K562 (cell line): ENCODE results near the gene TMEM273. TPM values are rescaled to one million over a fixed set of nuclear protein-coding genes. Genes with fewer than 3 reads are reported as not detected.

Experiments used
- ATAC-seq: fragments of 200-7000 bp; cut with Tn5 transposase; 3 replicates; pipeline ENCODE4 v1.9.1; 2020; ENCODE audit warnings: moderate library complexity
- BruUV-seq: library from RNA; stranded (reverse); fragments of 400-500 nt; replicated peaks from 2 replicates; lab custom pipeline; 2021; lab: Mats Ljungman, UMichigan
- CTCF ChIA-PET: fragments of 300-600 bp; formaldehyde crosslinking; extraction: SDS; loops from one replicate; lab custom pipeline; 2021; ENCODE audit warnings: low intra/inter-chr PET ratio; lab: Yijun Ruan, JAX
- POLR2A ChIA-PET: fragments of 300-600, 350-650 bp; sonication (Branson Sonifier 250); formaldehyde crosslinking; extraction: SDS; loops from one replicate; lab custom pipeline; 2021; ENCODE audit warnings: antibody characterized with exemption, inconsistent platforms; lab: Yijun Ruan, JAX
- DNase-seq, 4 experiments: peaks; one replicate each; pipeline versions ENCODE4 v3.0.0 to v3.0.0-alpha.2; 2011 to 2018; ENCODE audit warnings: low spot score in 3 of 4, mixed read lengths in 3 of 4; ENCODE audit errors: extremely low read depth in 1 of 4
- FAIRE-seq: peaks from 2 replicates; lab custom pipeline; 2011; peaks lifted over from hg19 to GRCh38; lab: Jason Lieb, UNC
- H2AFZ ChIP-seq: 2 replicates; pipeline ENCODE4 v1.6.0; 2011; ENCODE audit warnings: low read depth, low read length, control low read depth, inconsistent platforms
- H3K27ac ChIP-seq: fragments of 200-600 bp; 3 replicates; pipeline ENCODE4 v1.8.0; 2011; ENCODE audit warnings: low read depth, mild to moderate bottlenecking, control low read depth, inconsistent platforms, low read length, moderate library complexity, mixed read lengths; ENCODE audit errors: extremely low read depth
- H3K27me3 ChIP-seq, 2 experiments: fragments of 300-600 bp in 1 of 2; 2 replicates in 1 of 2; 3 replicates in 1 of 2; pipeline versions ENCODE4 v1.6.0 to v1.8.0; 2011; ENCODE audit warnings: inconsistent platforms in 2 of 2, low read length in 2 of 2, mild to moderate bottlenecking in 1 of 2, mixed read lengths in 1 of 2, moderate library complexity in 1 of 2; ENCODE audit not compliant: control insufficient read depth in 2 of 2, insufficient read depth in 2 of 2
- H3K36me3 ChIP-seq: fragments of 300-600 bp; 3 replicates; pipeline ENCODE4 v1.8.0; 2011; ENCODE audit warnings: mild to moderate bottlenecking, low read length, inconsistent platforms; ENCODE audit not compliant: control insufficient read depth, insufficient read depth
- H3K4me1 ChIP-seq, 2 experiments: fragments of 200-600 bp in 1 of 2; replicated peaks in 1 of 2; 2 replicates in 1 of 2; 3 replicates in 1 of 2; pipeline versions ENCODE4 v1.5.1 to v1.8.0; 2011; ENCODE audit warnings: inconsistent platforms in 2 of 2, low read length in 2 of 2, mild to moderate bottlenecking in 1 of 2, mixed read lengths in 1 of 2, moderate library complexity in 1 of 2; ENCODE audit not compliant: control insufficient read depth in 2 of 2, insufficient read depth in 2 of 2
- H3K4me2 ChIP-seq: 2 replicates; pipeline ENCODE4 v1.6.1; 2011; ENCODE audit warnings: low read length, control low read depth, inconsistent platforms, mixed read lengths; ENCODE audit not compliant: insufficient read depth
- H3K4me3 ChIP-seq: fragments of 200-600 bp; sonication (generic), shearing (Covaris generic); 2 replicates; pipeline ENCODE4 v1.5.1; 2016; ENCODE audit warnings: control low read depth, inconsistent platforms
- H3K79me2 ChIP-seq: fragments of 200-600 bp; 3 replicates; pipeline ENCODE4 v1.8.0; 2011; ENCODE audit warnings: low read length, inconsistent platforms; ENCODE audit not compliant: control insufficient read depth, insufficient read depth
- H3K9ac ChIP-seq, 2 experiments: 2 replicates each; pipeline versions ENCODE4 v1.6.0 to v1.6.1; 2011; ENCODE audit warnings: low read depth in 2 of 2, low read length in 2 of 2, control low read depth in 1 of 2, inconsistent platforms in 1 of 2, mild to moderate bottlenecking in 1 of 2, mixed read lengths in 1 of 2; ENCODE audit not compliant: insufficient read depth in 1 of 2
- H3K9me1 ChIP-seq: one replicate; pipeline ENCODE4 v1.6.0; 2011; ENCODE audit warnings: inconsistent platforms, mild to moderate bottlenecking, low read length, moderate library complexity; ENCODE audit not compliant: control insufficient read depth, insufficient read depth
- H3K9me3 ChIP-seq: replicated peaks from 2 replicates; pipeline ENCODE4 v1.5.1; 2011; ENCODE audit warnings: low read depth, low read length, inconsistent platforms; ENCODE audit not compliant: control insufficient read depth, insufficient read depth
- H4K20me1 ChIP-seq: replicated peaks from 2 replicates; pipeline ENCODE4 v1.6.1; 2011; ENCODE audit warnings: low read length, inconsistent platforms, mixed read lengths; ENCODE audit not compliant: control insufficient read depth, insufficient read depth
- ASH1L ChIP-seq: fragments of 450-650 bp; IDR thresholded peaks from 2 replicates; pipeline ENCODE4 v1.6.1; 2018; ENCODE audit warnings: borderline replicate concordance, mild to moderate bottlenecking, low read depth; ENCODE audit not compliant: partially characterized antibody
- CBFB ChIP-seq: sonication (generic); formaldehyde crosslinking; IDR thresholded peaks from 2 replicates; pipeline ENCODE4 v1.4.0; 2020; ENCODE audit warnings: mild to moderate bottlenecking, missing genetic modification reagents
- MTF1 ChIP-seq: fragments of 250-450 bp; sonication (Bioruptor Pico); IDR thresholded peaks from 2 replicates; pipeline ENCODE4 v1.9.0; 2021; ENCODE audit warnings: moderate library complexity, mild to moderate bottlenecking, inconsistent platforms, borderline replicate concordance
- NFE2L1 ChIP-seq: fragments of 450-650 bp; IDR thresholded peaks from 2 replicates; pipeline ENCODE4 v1.6.1; 2016; ENCODE audit warnings: missing genetic modification characterization, low read depth, mild to moderate bottlenecking, missing compliant biosample characterization, moderate library complexity, borderline replicate concordance
- REST ChIP-seq, 2 experiments: fragments of 450-650 bp; formaldehyde crosslinking in 1 of 2; IDR thresholded peaks; 2 replicates each; pipeline versions ENCODE4 v1.4.0 to v1.6.1; 2014 to 2020; ENCODE audit warnings: mild to moderate bottlenecking in 2 of 2, borderline replicate concordance in 1 of 2, low read depth in 1 of 2
- TAL1 ChIP-seq: fragments of 450-650 bp; IDR thresholded peaks from 2 replicates; pipeline ENCODE4 v1.6.1; 2016; ENCODE audit warnings: mild to moderate bottlenecking
- ZC3H11A ChIP-seq: IDR thresholded peaks from 2 replicates; pipeline ENCODE4 v1.6.1; 2012; ENCODE audit warnings: low read depth, low read length, improper control_type of control experiment
- ZFP1 ChIP-seq: fragments of 450-650 bp; formaldehyde crosslinking; IDR thresholded peaks from 2 replicates; pipeline ENCODE4 v1.4.0; 2020; ENCODE audit warnings: mild to moderate bottlenecking, mixed read lengths
- ZFP30 ChIP-seq: fragments of 250-450 bp; sonication (Bioruptor Pico); IDR thresholded peaks from 2 replicates; pipeline ENCODE4 v1.8.0; 2022; ENCODE audit warnings: moderate library complexity, mild to moderate bottlenecking, inconsistent platforms, borderline replicate concordance
- ZNF140 ChIP-seq: fragments of 250-450 bp; sonication (Bioruptor Pico); IDR thresholded peaks from 2 replicates; pipeline ENCODE4 v1.8.0; 2021; ENCODE audit warnings: moderate library complexity, mild to moderate bottlenecking, inconsistent platforms
- WGBS: fragments of 100-300 bp; shearing (Covaris generic); methylation state at CpG from one replicate; pipeline ENCODE4 v1.1.6; 2016; ENCODE audit warnings: low coverage, mixed read lengths; ENCODE audit not compliant: insufficient coverage; ENCODE audit errors: missing lambda C conversion rate; 5-methylcytosine and 5-hydroxymethylcytosine counted together
- in situ Hi-C: fragments of 300-500 bp; cut with MboI; formaldehyde crosslinking; loops from 4 replicates; pipeline ENCODE4 v1.15.0; 2018; ENCODE audit warnings: inconsistent platforms, mixed read lengths
- intact Hi-C: fragments of 100-400 bp; cut with micrococcal nuclease; formaldehyde crosslinking; loops from 2 replicates; pipeline ENCODE4 v1.14.2; 2022
- polyA plus RNA-seq, 8 experiments: library from polyadenylated mRNA; depleted of rRNA in 4 of 8; stranded (reverse) in 5 of 8; unstranded in 3 of 8; fragments of >200 nt; fragmentation: Nextera tagmentation in 2 of 8; fragmentation: Illumina TruSeq in 1 of 8; extraction: Ambion mirVana in 2 of 8; extraction: Trizol in 1 of 8; gene quantifications; 2 replicates each; pipeline versions ENCODE4 v1.2.1 to v1.2.3, GENCODE V29; 2011 to 2014; ENCODE audit warnings: inconsistent platforms in 1 of 8, missing spikeins in 1 of 8
- total RNA-seq, 7 experiments: library from RNA; depleted of rRNA in 6 of 7; stranded (reverse); fragments of >200 nt in 6 of 7; fragmentation: Illumina TruSeq in 2 of 7; extraction: Trizol in 2 of 7; gene quantifications; 2 replicates each; pipeline versions ENCODE4 v1.2.1 to v1.2.3, GENCODE V29; 2011 to 2021; ENCODE audit warnings: low replicate concordance in 1 of 7
- TF ChIP-seq, protein P1 (sequence below): fragments of 250-450 bp; sonication (Bioruptor Pico); IDR thresholded peaks from 2 replicates; pipeline ENCODE4 v1.4.0; 2020; ENCODE audit warnings: mild to moderate bottlenecking, moderate library complexity

TMEM273 gene
- total and polyA plus RNA-seq, 9 of the 15 experiments (the other 6 are each of a cell fraction or from before 2014, with no cell fraction given) = 39.2 to 131 (median 95.6) TPM

DNA sequence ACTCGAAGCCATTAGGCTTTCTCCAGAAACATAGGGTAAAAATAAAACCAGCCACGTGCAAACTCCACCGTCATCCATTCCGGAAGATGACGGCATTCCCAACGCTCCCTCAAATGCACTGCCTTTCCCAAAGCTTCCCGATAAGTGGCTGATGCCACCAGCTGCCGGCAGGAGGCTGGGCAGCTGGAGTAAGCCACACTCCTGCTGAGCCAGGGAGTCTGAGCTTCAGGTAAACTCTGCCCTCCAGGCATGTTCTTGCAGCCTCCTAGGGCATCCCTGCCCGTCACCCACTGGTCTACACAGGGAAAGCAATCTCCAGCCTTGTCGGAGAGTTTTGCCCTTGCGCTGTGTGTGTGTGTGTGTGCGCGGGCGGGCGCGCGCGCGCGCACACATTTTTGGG lies 40.5 kb upstream of the TMEM273 start:
- no peak for DNase-seq
- 65% methylated on average over 19 of the region's 20 CpGs for WGBS
- H3K9me3 ChIP-seq = no peaks in the 10 kb centered on the region
- no peak for ATAC-seq
- no peaks in the 10 kb centered on the region for H3K79me2 ChIP-seq
- ChIA-PET CTCF (no interaction called here), POLR2A (interaction anchor here (0.8 to 0.9 kb wide), 3 partner anchors 42 to 73 kb away, joined by 3 to 5 read pairs (median 3); no protein-coding TSS in a partner anchor)
- H3K9ac ChIP-seq = no peak overlapping the region
- H3K4me2 ChIP-seq = no peak overlapping the region
- peaks cover 11 to 21% of the 10 kb centered on the region in 2 experiments for H3K4me1 ChIP-seq
- intact Hi-C loops = no loop called here
- no peak overlapping the region for H3K27ac ChIP-seq
- in situ Hi-C loops = no loop called here
- no peak for FAIRE-seq
- no peaks in the 10 kb centered on the region for H3K9me1 ChIP-seq
- BruUV-seq = no TSS peak
- H3K36me3 ChIP-seq = no peaks in the 10 kb centered on the region
- no peak overlapping the region for H3K4me3 ChIP-seq
- no peaks in the 10 kb centered on the region for H3K27me3 ChIP-seq
- no peak overlapping the region for H2AFZ ChIP-seq
- H4K20me1 ChIP-seq = no peaks in the 10 kb centered on the region
- TF ChIP-seq ZC3H11A (no peak), MTF1 (CRISPR knock-in tag) (no peak), ZNF140 (CRISPR knock-in tag) (no peak), TAL1 (no peak), ZFP30 (CRISPR knock-in tag) (no peak), ZFP1 (CRISPR knock-in tag) (no peak), CBFB (CRISPR knock-in tag) (no peak), REST (IDR thresholded peaks at IDR 0.05; ENCODE audit: borderline replicate concordance) (no peak), REST (CRISPR knock-in tag; IDR thresholded peaks at IDR 0.05; ENCODE audit: low read depth) (no peak), NFE2L1 (tag) (no peak), ASH1L (no peak)
- TF ChIP-seq, protein P1, sequence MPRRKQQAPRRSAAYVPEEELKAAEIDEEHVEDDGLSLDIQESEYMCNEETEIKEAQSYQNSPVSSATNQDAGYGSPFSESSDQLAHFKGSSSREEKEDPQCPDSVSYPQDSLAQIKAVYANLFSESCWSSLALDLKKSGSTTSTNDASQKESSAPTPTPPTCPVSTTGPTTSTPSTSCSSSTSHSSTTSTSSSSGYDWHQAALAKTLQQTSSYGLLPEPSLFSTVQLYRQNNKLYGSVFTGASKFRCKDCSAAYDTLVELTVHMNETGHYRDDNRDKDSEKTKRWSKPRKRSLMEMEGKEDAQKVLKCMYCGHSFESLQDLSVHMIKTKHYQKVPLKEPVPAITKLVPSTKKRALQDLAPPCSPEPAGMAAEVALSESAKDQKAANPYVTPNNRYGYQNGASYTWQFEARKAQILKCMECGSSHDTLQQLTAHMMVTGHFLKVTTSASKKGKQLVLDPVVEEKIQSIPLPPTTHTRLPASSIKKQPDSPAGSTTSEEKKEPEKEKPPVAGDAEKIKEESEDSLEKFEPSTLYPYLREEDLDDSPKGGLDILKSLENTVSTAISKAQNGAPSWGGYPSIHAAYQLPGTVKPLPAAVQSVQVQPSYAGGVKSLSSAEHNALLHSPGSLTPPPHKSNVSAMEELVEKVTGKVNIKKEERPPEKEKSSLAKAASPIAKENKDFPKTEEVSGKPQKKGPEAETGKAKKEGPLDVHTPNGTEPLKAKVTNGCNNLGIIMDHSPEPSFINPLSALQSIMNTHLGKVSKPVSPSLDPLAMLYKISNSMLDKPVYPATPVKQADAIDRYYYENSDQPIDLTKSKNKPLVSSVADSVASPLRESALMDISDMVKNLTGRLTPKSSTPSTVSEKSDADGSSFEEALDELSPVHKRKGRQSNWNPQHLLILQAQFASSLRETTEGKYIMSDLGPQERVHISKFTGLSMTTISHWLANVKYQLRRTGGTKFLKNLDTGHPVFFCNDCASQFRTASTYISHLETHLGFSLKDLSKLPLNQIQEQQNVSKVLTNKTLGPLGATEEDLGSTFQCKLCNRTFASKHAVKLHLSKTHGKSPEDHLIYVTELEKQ = no peak
